RWPE2 (cell line): ENCODE measurements around the gene TOB1.

Experiments
- ATAC-seq: fragments of 200-7000 bp; cut with Tn5 transposase; 3 replicates; pipeline ENCODE4 v1.9.1; 2021; ENCODE audit warnings: low read depth
- DNase-seq: peaks from one replicate; pipeline ENCODE4 v3.0.0-alpha.2; 2020; ENCODE audit warnings: low spot score
- H3K27ac ChIP-seq: fragments of 450-650 bp; 2 replicates; pipeline ENCODE4 v1.5.1; 2017; ENCODE audit warnings: mild to moderate bottlenecking; ENCODE audit not compliant: poor library complexity, severe bottlenecking
- H3K27me3 ChIP-seq: fragments of 250-450 bp; sonication (Bioruptor Pico); 2 replicates; pipeline ENCODE4 v1.5.1; 2021; ENCODE audit warnings: mild to moderate bottlenecking, moderate library complexity; ENCODE audit not compliant: insufficient read depth, poor library complexity, severe bottlenecking
- H3K36me3 ChIP-seq: fragments of 250-450 bp; sonication (Bioruptor Pico); 2 replicates; pipeline ENCODE4 v1.5.1; 2020; ENCODE audit warnings: low read depth, mild to moderate bottlenecking, moderate library complexity
- H3K4me1 ChIP-seq: fragments of 250-450 bp; sonication (Bioruptor Pico); 2 replicates; pipeline ENCODE4 v1.5.1; 2021; ENCODE audit warnings: mild to moderate bottlenecking, moderate library complexity; ENCODE audit not compliant: insufficient read depth, poor library complexity, severe bottlenecking
- H3K4me3 ChIP-seq: fragments of 250-450 bp; sonication (Bioruptor Pico); 2 replicates; pipeline ENCODE4 v1.5.1; 2021; ENCODE audit warnings: mild to moderate bottlenecking, moderate library complexity; ENCODE audit not compliant: severe bottlenecking
- H3K9me3 ChIP-seq: fragments of 250-450 bp; sonication (Bioruptor Pico); 2 replicates; pipeline ENCODE4 v1.5.1; 2021; ENCODE audit warnings: mild to moderate bottlenecking, moderate library complexity; ENCODE audit not compliant: severe bottlenecking
- TF ChIP-seq, protein P1 (sequence below): fragments of 450-650 bp; IDR thresholded peaks from one replicate; pipeline ENCODE4 v1.5.1; 2017; ENCODE audit warnings: mild to moderate bottlenecking, moderate library complexity; ENCODE audit not compliant: poor library complexity, severe bottlenecking

Gene TOB1

GRCh38 chr17:50855708-50856330 is 10.3 kb downstream of the TOB1 start:
- DNase-seq (no peak), ATAC-seq (no peak)
- H3K4me1 ChIP-seq: peaks cover 8% of the 10 kb centered on the region
- no peaks in the 10 kb centered on the region for H3K27me3 ChIP-seq
- H3K9me3 ChIP-seq: no peaks in the 10 kb centered on the region
- H3K36me3 ChIP-seq: no peaks in the 10 kb centered on the region; the same call in 1 of the 2 replicates
- TF ChIP-seq, protein P1, sequence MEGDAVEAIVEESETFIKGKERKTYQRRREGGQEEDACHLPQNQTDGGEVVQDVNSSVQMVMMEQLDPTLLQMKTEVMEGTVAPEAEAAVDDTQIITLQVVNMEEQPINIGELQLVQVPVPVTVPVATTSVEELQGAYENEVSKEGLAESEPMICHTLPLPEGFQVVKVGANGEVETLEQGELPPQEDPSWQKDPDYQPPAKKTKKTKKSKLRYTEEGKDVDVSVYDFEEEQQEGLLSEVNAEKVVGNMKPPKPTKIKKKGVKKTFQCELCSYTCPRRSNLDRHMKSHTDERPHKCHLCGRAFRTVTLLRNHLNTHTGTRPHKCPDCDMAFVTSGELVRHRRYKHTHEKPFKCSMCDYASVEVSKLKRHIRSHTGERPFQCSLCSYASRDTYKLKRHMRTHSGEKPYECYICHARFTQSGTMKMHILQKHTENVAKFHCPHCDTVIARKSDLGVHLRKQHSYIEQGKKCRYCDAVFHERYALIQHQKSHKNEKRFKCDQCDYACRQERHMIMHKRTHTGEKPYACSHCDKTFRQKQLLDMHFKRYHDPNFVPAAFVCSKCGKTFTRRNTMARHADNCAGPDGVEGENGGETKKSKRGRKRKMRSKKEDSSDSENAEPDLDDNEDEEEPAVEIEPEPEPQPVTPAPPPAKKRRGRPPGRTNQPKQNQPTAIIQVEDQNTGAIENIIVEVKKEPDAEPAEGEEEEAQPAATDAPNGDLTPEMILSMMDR: no peak
- H3K27ac ChIP-seq: no peak overlapping the region
- no peak overlapping the region for H3K4me3 ChIP-seq

- no peak for DNase-seq
- no peaks in the 10 kb centered on the region for H3K27me3 ChIP-seq
- H3K36me3 ChIP-seq: no peaks in the 10 kb centered on the region
- no peak overlapping the region for H3K27ac ChIP-seq
- H3K9me3 ChIP-seq: no peaks in the 10 kb centered on the region
- H3K4me3 ChIP-seq: no peak overlapping the region
- peaks cover 8% of the 10 kb centered on the region for H3K4me1 ChIP-seq
- no peak for ATAC-seq
- TF ChIP-seq, protein P1: no peak
Observed at GRCh38 chr17:50853781-50854180, 12.4 kb downstream of the TOB1 start.

GRCh38 chr17:50853015-50853615 is 13.0 kb downstream of the TOB1 start:
- Histone ChIP-seq H3K27me3 (no peaks in the 10 kb centered on the region), H3K4me1 (peaks cover 8% of the 10 kb centered on the region), H3K27ac (no peak overlapping the region), H3K9me3 (no peaks in the 10 kb centered on the region), H3K4me3 (no peak overlapping the region), H3K36me3 (no peaks in the 10 kb centered on the region)
- ATAC-seq (no peak), DNase-seq (no peak)
- TF ChIP-seq, protein P1: no peak

GRCh38 chr17:50850640-50851039 is 15.5 kb downstream of the TOB1 start:
- H3K4me1 ChIP-seq: peaks cover 8% of the 10 kb centered on the region
- H3K27me3 ChIP-seq: no peaks in the 10 kb centered on the region
- H3K9me3 ChIP-seq: no peaks in the 10 kb centered on the region
- ATAC-seq (no peak), DNase-seq (no peak)
- H3K27ac ChIP-seq: no peak overlapping the region
- TF ChIP-seq, protein P1: no peak
- H3K36me3 ChIP-seq: no peaks in the 10 kb centered on the region
- no peak overlapping the region for H3K4me3 ChIP-seq

DNA sequence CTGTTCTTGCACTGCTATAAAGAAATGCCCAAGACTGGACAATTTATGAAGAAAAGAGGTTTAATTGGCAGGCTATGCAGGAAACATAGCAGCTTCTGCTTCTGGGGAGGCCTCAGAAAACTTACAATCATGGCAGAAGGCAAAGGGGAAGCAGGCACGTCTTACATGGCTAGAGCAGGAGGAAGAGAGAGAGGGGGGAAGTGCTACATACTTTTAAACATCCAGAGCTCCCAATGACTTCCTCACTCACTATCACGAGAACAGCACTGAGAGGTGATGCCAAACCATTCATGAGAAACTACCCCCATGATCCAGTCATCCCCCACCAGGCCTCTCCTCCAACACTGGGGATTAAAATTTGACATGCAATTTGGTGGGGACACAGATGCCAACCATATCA is 17.4 kb downstream of the TOB1 start:
- no peak for ATAC-seq
- DNase-seq: no peak
- H3K4me3 ChIP-seq: no peak overlapping the region
- no peaks in the 10 kb centered on the region for H3K36me3 ChIP-seq
- no peaks in the 10 kb centered on the region for H3K9me3 ChIP-seq
- TF ChIP-seq, protein P1: no peak
- no peak overlapping the region for H3K27ac ChIP-seq
- peaks cover 8% of the 10 kb centered on the region for H3K4me1 ChIP-seq
- no peaks in the 10 kb centered on the region for H3K27me3 ChIP-seq
